ENCODE data around the gene BPGM.

Gene BPGM

GRCh38 chr7:134710854-134711624 lies 64.4 kb downstream of the BPGM start:
- Histone ChIP-seq H3K27ac (ENCODE audit: low read depth, low read length) (no peak overlapping the region), H3K4me1 (ENCODE audit: control insufficient read depth in 1 of 2, insufficient read depth in 2 of 2, low read length in 2 of 2) (no peaks in the 10 kb centered on the region), H3K9me3 (ENCODE audit: control insufficient read depth in 1 of 2, low read length in 2 of 2) (no peaks in the 10 kb centered on the region)

GRCh38 chr7:134712196-134712595 lies 65.5 kb downstream of the BPGM start:
- Histone ChIP-seq H3K27ac (ENCODE audit: low read depth, low read length) (no peak overlapping the region), H3K4me1 (ENCODE audit: control insufficient read depth in 1 of 2, insufficient read depth in 2 of 2, low read length in 2 of 2) (no peaks in the 10 kb centered on the region), H3K27me3 (ENCODE audit: control insufficient read depth in 1 of 2, insufficient read depth in 2 of 2, low read length in 2 of 2) (peaks cover 0 to 2% of the 10 kb centered on the region in 2 donors), H3K36me3 (ENCODE audit: control insufficient read depth in 1 of 2, insufficient read depth in 2 of 2, low read length in 2 of 2) (no peaks in the 10 kb centered on the region), H3K9ac (ENCODE audit: low read depth in 1 of 2, low read length in 2 of 2) (no peak overlapping the region), H3K4me3 (ENCODE audit: low read depth in 1 of 2, low read length in 2 of 2) (no peak overlapping the region), H3K9me3 (ENCODE audit: control insufficient read depth in 1 of 2, low read length in 2 of 2) (no peaks in the 10 kb centered on the region)

More at GRCh38 chr7:134710854-134711624, 64.4 kb downstream of the BPGM start:
- Histone ChIP-seq H3K9ac (ENCODE audit: low read depth in 1 of 2, low read length in 2 of 2) (no peak overlapping the region), H3K36me3 (ENCODE audit: control insufficient read depth in 1 of 2, insufficient read depth in 2 of 2, low read length in 2 of 2) (no peaks in the 10 kb centered on the region), H3K27me3 (ENCODE audit: control insufficient read depth in 1 of 2, insufficient read depth in 2 of 2, low read length in 2 of 2) (peaks cover 0 to 2% of the 10 kb centered on the region in 2 donors), H3K4me3 (ENCODE audit: low read depth in 1 of 2, low read length in 2 of 2) (no peak overlapping the region)

- no peaks in the 10 kb centered on the region for H3K4me1 ChIP-seq (ENCODE audit: control insufficient read depth in 1 of 2, insufficient read depth in 2 of 2, low read length in 2 of 2)
Measured at GRCh38 chr7:134714470-134715205, 68.0 kb downstream of the BPGM start.

GRCh38 chr7:134718211-134718875 lies 71.7 kb downstream of the BPGM start:
- Histone ChIP-seq H3K27ac (ENCODE audit: low read depth, low read length) (no peak overlapping the region), H3K4me1 (ENCODE audit: control insufficient read depth in 1 of 2, insufficient read depth in 2 of 2, low read length in 2 of 2) (peaks cover 0 to 4% of the 10 kb centered on the region in 2 donors), H3K9ac (ENCODE audit: low read depth in 1 of 2, low read length in 2 of 2) (no peak overlapping the region), H3K27me3 (ENCODE audit: control insufficient read depth in 1 of 2, insufficient read depth in 2 of 2, low read length in 2 of 2) (peaks cover 0 to 2% of the 10 kb centered on the region in 2 donors), H3K36me3 (ENCODE audit: control insufficient read depth in 1 of 2, insufficient read depth in 2 of 2, low read length in 2 of 2) (no peaks in the 10 kb centered on the region), H3K9me3 (ENCODE audit: control insufficient read depth in 1 of 2, low read length in 2 of 2) (no peaks in the 10 kb centered on the region), H3K4me3 (ENCODE audit: low read depth in 1 of 2, low read length in 2 of 2) (no peak overlapping the region)

More at GRCh38 chr7:134714470-134715205, 68.0 kb downstream of the BPGM start:
- Histone ChIP-seq H3K9me3 (ENCODE audit: control insufficient read depth in 1 of 2, low read length in 2 of 2) (no peaks in the 10 kb centered on the region), H3K36me3 (ENCODE audit: control insufficient read depth in 1 of 2, insufficient read depth in 2 of 2, low read length in 2 of 2) (no peaks in the 10 kb centered on the region), H3K4me3 (ENCODE audit: low read depth in 1 of 2, low read length in 2 of 2) (no peak overlapping the region), H3K9ac (ENCODE audit: low read depth in 1 of 2, low read length in 2 of 2) (no peak overlapping the region), H3K27me3 (ENCODE audit: control insufficient read depth in 1 of 2, insufficient read depth in 2 of 2, low read length in 2 of 2) (peaks cover 0 to 2% of the 10 kb centered on the region in 2 donors), H3K27ac (ENCODE audit: low read depth, low read length) (no peak overlapping the region)

- no peak overlapping the region for H3K4me3 ChIP-seq (ENCODE audit: low read depth in 1 of 2, low read length in 2 of 2)
- H3K9me3 ChIP-seq (ENCODE audit: control insufficient read depth in 1 of 2, low read length in 2 of 2) = no peaks in the 10 kb centered on the region
- H3K27ac ChIP-seq (ENCODE audit: low read depth, low read length) = no peak overlapping the region
- H3K27me3 ChIP-seq (ENCODE audit: control insufficient read depth in 1 of 2, insufficient read depth in 2 of 2, low read length in 2 of 2) = no peaks in the 10 kb centered on the region
- H3K4me1 ChIP-seq (ENCODE audit: control insufficient read depth in 1 of 2, insufficient read depth in 2 of 2, low read length in 2 of 2) = peaks cover 0 to 4% of the 10 kb centered on the region in 2 donors
- no peak overlapping the region for H3K9ac ChIP-seq (ENCODE audit: low read depth in 1 of 2, low read length in 2 of 2)
- no peaks in the 10 kb centered on the region for H3K36me3 ChIP-seq (ENCODE audit: control insufficient read depth in 1 of 2, insufficient read depth in 2 of 2, low read length in 2 of 2)
Measured at GRCh38 chr7:134720091-134720935, 73.7 kb downstream of the BPGM start.

GRCh38 chr7:134721171-134721570 lies 74.5 kb downstream of the BPGM start:
- no peak overlapping the region for H3K9ac ChIP-seq (ENCODE audit: low read depth in 1 of 2, low read length in 2 of 2)
- no peak overlapping the region for H3K27ac ChIP-seq (ENCODE audit: low read depth, low read length)
- H3K27me3 ChIP-seq (ENCODE audit: control insufficient read depth in 1 of 2, insufficient read depth in 2 of 2, low read length in 2 of 2) = no peaks in the 10 kb centered on the region
- H3K9me3 ChIP-seq (ENCODE audit: control insufficient read depth in 1 of 2, low read length in 2 of 2) = no peaks in the 10 kb centered on the region
- H3K36me3 ChIP-seq (ENCODE audit: control insufficient read depth in 1 of 2, insufficient read depth in 2 of 2, low read length in 2 of 2) = no peaks in the 10 kb centered on the region
- H3K4me3 ChIP-seq (ENCODE audit: low read depth in 1 of 2, low read length in 2 of 2) = no peak overlapping the region
- H3K4me1 ChIP-seq (ENCODE audit: control insufficient read depth in 1 of 2, insufficient read depth in 2 of 2, low read length in 2 of 2) = peaks cover 0 to 4% of the 10 kb centered on the region in 2 donors

- no peak overlapping the region for H3K27ac ChIP-seq (ENCODE audit: low read depth, low read length)
- H3K36me3 ChIP-seq (ENCODE audit: control insufficient read depth in 1 of 2, insufficient read depth in 2 of 2, low read length in 2 of 2) = no peaks in the 10 kb centered on the region
- H3K9ac ChIP-seq (ENCODE audit: low read depth in 1 of 2, low read length in 2 of 2) = no peak overlapping the region
- no peak overlapping the region for H3K4me3 ChIP-seq (ENCODE audit: low read depth in 1 of 2, low read length in 2 of 2)
- H3K4me1 ChIP-seq (ENCODE audit: control insufficient read depth in 1 of 2, insufficient read depth in 2 of 2, low read length in 2 of 2) = peaks cover 0 to 4% of the 10 kb centered on the region in 2 donors
- H3K27me3 ChIP-seq (ENCODE audit: control insufficient read depth in 1 of 2, insufficient read depth in 2 of 2, low read length in 2 of 2) = no peaks in the 10 kb centered on the region
- no peaks in the 10 kb centered on the region for H3K9me3 ChIP-seq (ENCODE audit: control insufficient read depth in 1 of 2, low read length in 2 of 2)
Measured at GRCh38 chr7:134722786-134723322, 76.2 kb downstream of the BPGM start.

- Histone ChIP-seq H3K36me3 (ENCODE audit: control insufficient read depth in 1 of 2, insufficient read depth in 2 of 2, low read length in 2 of 2) (no peaks in the 10 kb centered on the region), H3K27ac (ENCODE audit: low read depth, low read length) (no peak overlapping the region), H3K4me1 (ENCODE audit: control insufficient read depth in 1 of 2, insufficient read depth in 2 of 2, low read length in 2 of 2) (peaks cover 0 to 4% of the 10 kb centered on the region in 2 donors), H3K4me3 (ENCODE audit: low read depth in 1 of 2, low read length in 2 of 2) (no peak overlapping the region), H3K9me3 (ENCODE audit: control insufficient read depth in 1 of 2, low read length in 2 of 2) (no peaks in the 10 kb centered on the region), H3K9ac (ENCODE audit: low read depth in 1 of 2, low read length in 2 of 2) (no peak overlapping the region), H3K27me3 (ENCODE audit: control insufficient read depth in 1 of 2, insufficient read depth in 2 of 2, low read length in 2 of 2) (no peaks in the 10 kb centered on the region)
Measured at GRCh38 chr7:134723892-134724291, 77.2 kb downstream of the BPGM start.

- Histone ChIP-seq H3K4me3 (ENCODE audit: low read depth in 1 of 2, low read length in 2 of 2) (no peak overlapping the region), H3K9ac (ENCODE audit: low read depth in 1 of 2, low read length in 2 of 2) (no peak overlapping the region), H3K9me3 (ENCODE audit: control insufficient read depth in 1 of 2, low read length in 2 of 2) (no peaks in the 10 kb centered on the region), H3K36me3 (ENCODE audit: control insufficient read depth in 1 of 2, insufficient read depth in 2 of 2, low read length in 2 of 2) (no peaks in the 10 kb centered on the region), H3K27ac (ENCODE audit: low read depth, low read length) (no peak overlapping the region), H3K27me3 (ENCODE audit: control insufficient read depth in 1 of 2, insufficient read depth in 2 of 2, low read length in 2 of 2) (no peaks in the 10 kb centered on the region), H3K4me1 (ENCODE audit: control insufficient read depth in 1 of 2, insufficient read depth in 2 of 2, low read length in 2 of 2) (peaks cover 0 to 4% of the 10 kb centered on the region in 2 donors)
Measured at GRCh38 chr7:134724606-134725005, 78.0 kb downstream of the BPGM start.
